Mononuclear cell (primary cell): ENCODE measurements around the gene ZMYM3. TPM values are rescaled to one million over a fixed set of nuclear protein-coding genes. Genes with fewer than 3 reads are reported as not detected.

Experiments
- H3K27me3 ChIP-seq: 2 replicates; pipeline ENCODE4 v1.6.0; 2011; ENCODE audit warnings: low read length, control low read depth; ENCODE audit not compliant: insufficient read depth
- H3K4me1 ChIP-seq: 2 replicates; pipeline ENCODE4 v1.5.1; 2011; ENCODE audit warnings: mild to moderate bottlenecking, low read length, control low read depth; ENCODE audit not compliant: insufficient read depth
- H3K4me3 ChIP-seq: 2 replicates; pipeline ENCODE4 v1.5.1; 2011; ENCODE audit warnings: mild to moderate bottlenecking, low read length, moderate library complexity
- H3K9me3 ChIP-seq: 2 replicates; pipeline ENCODE4 v1.5.1; 2011; ENCODE audit warnings: low read depth, mild to moderate bottlenecking, control low read depth, low read length
- total RNA-seq: library from RNA; depleted of rRNA; stranded (reverse); fragments of >200 nt; gene quantifications from one replicate; pipeline ENCODE4 v1.2.3, GENCODE V29; 2012

The ZMYM3 gene
- total RNA-seq, 1 donor = 6.6 TPM

DNA sequence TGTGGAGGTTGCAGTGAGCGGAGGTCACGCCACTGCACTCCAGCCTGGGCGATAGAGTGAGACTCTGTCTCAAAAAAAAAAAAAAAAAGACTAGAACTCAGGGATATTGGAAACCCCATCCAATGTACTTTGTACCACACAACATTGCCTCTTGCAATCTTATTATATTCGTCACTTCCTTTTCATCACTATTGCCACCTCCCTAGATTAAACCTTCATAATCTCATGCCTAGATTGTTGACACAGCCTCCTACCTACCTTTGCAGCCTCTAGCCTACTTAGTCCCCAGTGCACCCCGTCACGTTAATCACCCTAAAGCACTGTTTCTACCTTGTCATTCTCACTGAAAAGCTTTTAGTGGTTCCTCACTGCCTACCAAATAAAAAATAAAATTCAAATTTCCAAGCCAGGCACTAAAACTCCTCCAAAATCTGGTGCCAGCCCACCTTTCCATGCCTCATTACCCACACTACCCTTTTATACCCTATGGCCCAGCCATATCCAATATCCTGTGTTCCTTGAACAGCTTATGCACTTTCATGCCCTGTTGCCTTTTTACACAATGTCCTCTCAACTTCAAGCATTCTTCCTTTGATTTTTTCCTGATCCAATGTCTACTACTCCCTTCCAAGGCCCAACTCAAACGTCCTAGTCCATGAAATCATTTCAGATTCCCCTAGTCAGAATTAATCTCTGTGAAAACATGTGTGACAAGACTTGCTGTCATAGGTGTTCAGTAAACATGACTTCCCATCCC lies 54.5 kb downstream of the ZMYM3 start:
- Histone ChIP-seq H3K9me3 (no peaks in the 10 kb centered on the region), H3K4me1 (peaks cover 15% of the 10 kb centered on the region), H3K27me3 (no peaks in the 10 kb centered on the region), H3K4me3 (no peak overlapping the region)

DNA sequence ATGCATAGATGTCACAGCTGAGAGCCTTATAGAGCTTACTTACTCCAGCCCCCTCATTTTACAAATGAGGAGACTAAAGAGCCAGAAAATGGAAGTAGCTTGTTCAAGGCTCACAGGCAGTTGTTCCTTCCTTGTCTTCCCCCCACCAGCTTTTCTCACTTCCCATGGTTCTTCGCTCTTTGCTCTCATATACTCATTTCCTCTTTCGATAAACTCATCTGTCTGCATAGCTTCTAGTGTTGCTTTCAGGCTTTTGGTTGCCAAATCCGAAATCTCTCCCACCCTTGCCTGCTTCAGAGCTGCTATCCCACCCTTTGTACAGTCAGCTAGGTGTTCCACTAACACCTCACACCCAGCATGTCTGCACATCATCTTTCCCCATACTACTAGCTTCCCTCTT lies 55.9 kb downstream of the ZMYM3 start:
- peaks cover 15% of the 10 kb centered on the region for H3K4me1 ChIP-seq
- peak overlapping the region; percentile 52 for H3K4me3 ChIP-seq
- no peaks in the 10 kb centered on the region for H3K9me3 ChIP-seq
- H3K27me3 ChIP-seq = no peaks in the 10 kb centered on the region

DNA sequence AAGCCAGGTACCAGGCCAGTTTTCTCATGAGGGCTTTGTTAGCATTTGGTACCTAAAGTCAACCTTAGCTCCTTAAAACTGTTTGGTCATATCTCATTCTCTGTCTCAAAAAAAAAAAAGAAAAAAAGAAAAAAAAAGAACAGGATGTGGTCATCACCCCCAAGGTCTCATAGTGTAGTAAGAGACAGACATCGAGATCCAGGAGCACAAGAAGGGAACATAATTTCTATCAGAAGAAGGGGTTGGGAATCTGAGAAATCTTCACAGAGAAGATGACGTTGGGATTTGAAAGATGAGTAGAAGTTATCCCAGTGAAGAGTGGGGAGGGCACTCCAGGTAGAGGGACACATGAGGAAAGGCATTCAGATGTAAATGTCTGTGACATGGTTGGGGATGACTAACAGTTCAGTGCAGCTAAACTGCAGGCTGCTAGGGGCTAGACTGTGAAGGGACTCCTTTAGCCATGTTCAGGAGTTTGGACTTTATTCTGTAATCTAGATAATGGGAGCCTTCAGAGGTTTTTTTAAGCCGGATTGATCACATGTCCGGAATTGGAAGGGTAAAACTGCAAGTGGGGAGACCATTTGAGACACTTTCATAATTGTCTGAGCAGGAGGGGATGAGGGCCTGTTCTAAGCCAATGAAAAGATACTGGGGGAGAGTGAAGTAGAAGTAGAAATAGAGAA lies 57.8 kb downstream of the ZMYM3 start:
- H3K4me1 ChIP-seq = peaks cover 15% of the 10 kb centered on the region
- H3K4me3 ChIP-seq = peak overlapping the region; percentile 25
- no peaks in the 10 kb centered on the region for H3K27me3 ChIP-seq
- H3K9me3 ChIP-seq = no peaks in the 10 kb centered on the region

DNA sequence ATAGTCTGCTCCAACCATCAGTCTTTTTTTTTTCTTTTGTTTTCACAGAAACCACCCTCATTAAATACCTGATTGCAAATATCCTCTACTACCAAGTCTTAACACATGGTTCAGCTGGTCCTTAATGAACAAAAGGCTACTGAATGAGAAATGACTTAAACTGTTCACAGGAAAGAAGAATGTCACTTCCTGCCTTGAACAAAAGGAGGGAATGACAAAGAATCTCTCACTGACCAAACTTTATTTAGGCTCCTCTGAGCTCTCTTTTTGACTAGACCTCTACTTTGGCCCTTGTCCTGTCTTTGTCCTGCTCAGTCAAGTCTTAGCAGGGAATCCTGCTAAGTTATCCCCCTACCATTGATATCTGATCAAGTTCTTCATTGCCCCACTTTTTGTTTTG lies 62.7 kb downstream of the ZMYM3 start:
- Histone ChIP-seq H3K27me3 (no peaks in the 10 kb centered on the region), H3K4me3 (no peak overlapping the region), H3K4me1 (peaks cover 9% of the 10 kb centered on the region), H3K9me3 (no peaks in the 10 kb centered on the region)

Other genes with a start within 250 kb of the ZMYM3 start
- gene SNX12, start 185.8 kb downstream of the ZMYM3 start, total RNA-seq = 24.1 TPM
- 14.0 TPM for gene FOXO4, start 158.3 kb downstream of the ZMYM3 start, total RNA-seq
- gene CXorf65, start 147.4 kb downstream of the ZMYM3 start, total RNA-seq = 22.4 TPM
- 117 TPM for gene IL2RG, start 142.6 kb downstream of the ZMYM3 start, total RNA-seq
- 21.8 TPM for gene MED12, start 135.5 kb downstream of the ZMYM3 start, total RNA-seq
- gene NLGN3, start 109.3 kb downstream of the ZMYM3 start, total RNA-seq = 2.6 TPM
- not detected for gene GJB1, start 30.9 kb downstream of the ZMYM3 start, total RNA-seq
- 314 TPM for gene NONO, start 29.5 kb upstream of the ZMYM3 start, total RNA-seq
- 0.84 TPM for gene ITGB1BP2, start 47.6 kb upstream of the ZMYM3 start, total RNA-seq
- gene TAF1, start 112.2 kb upstream of the ZMYM3 start, total RNA-seq = 61.8 TPM